HEK293 (cell line): ENCODE measurements around the gene ARHGAP32.
A peak's percentile ranks its signal among the peaks of the same experiment; 100 is the strongest.

Experiments
- CTCF ChIA-PET: fragments of 350-600 bp; formaldehyde crosslinking; extraction: SDS; loops from one replicate; lab custom pipeline; 2021; ENCODE audit warnings: antibody characterized with exemption; lab: Yijun Ruan, JAX
- POLR2A ChIA-PET: fragments of 300-600 bp; formaldehyde crosslinking; extraction: SDS; loops from one replicate; lab custom pipeline; 2020; ENCODE audit warnings: antibody characterized with exemption, inconsistent platforms; lab: Yijun Ruan, JAX
- H3K27ac ChIP-seq: fragments of 200-500 bp; sonication (Bioruptor generic); 2 replicates; pipeline ENCODE4 v1.5.1; 2014; ENCODE audit warnings: low read depth, low read length, control low read depth, inconsistent platforms; ENCODE audit errors: extremely low read depth
- H3K36me3 ChIP-seq, 2 experiments: fragments of 200-500 bp in 1 of 2; sonication (Bioruptor generic) in 1 of 2; 1 replicate in 1 of 2; 2 replicates in 1 of 2; pipeline ENCODE4 v1.5.1; 2014 to 2017; ENCODE audit warnings: inconsistent platforms in 2 of 2, low read length in 2 of 2; ENCODE audit not compliant: control insufficient read depth in 2 of 2, insufficient read depth in 1 of 2
- H3K4me1 ChIP-seq: fragments of 200-500 bp; sonication (Bioruptor generic); 2 replicates; pipeline ENCODE4 v1.5.1; 2014; ENCODE audit warnings: mild to moderate bottlenecking, low read length, inconsistent platforms; ENCODE audit not compliant: control insufficient read depth, insufficient read depth
- H3K4me3 ChIP-seq: 2 replicates; pipeline ENCODE4 v1.5.1; 2011; ENCODE audit warnings: low read depth, mild to moderate bottlenecking, control low read depth, low read length, moderate library complexity
- H3K9me3 ChIP-seq: fragments of 200-500 bp; sonication (Bioruptor generic); 2 replicates; pipeline ENCODE4 v1.5.1; 2014; ENCODE audit warnings: low read depth, low read length, inconsistent platforms; ENCODE audit not compliant: control insufficient read depth, insufficient read depth
- EGR2 ChIP-seq: fragments of 450-650 bp; formaldehyde crosslinking; IDR thresholded peaks from 2 replicates; pipeline ENCODE4 v1.5.1; 2016; ENCODE audit warnings: low read depth, missing biosample characterization, missing genetic modification characterization
- GLI2 ChIP-seq: fragments of 450-650 bp; formaldehyde crosslinking; IDR thresholded peaks from 2 replicates; pipeline ENCODE4; 2017; ENCODE audit warnings: missing biosample characterization, missing genetic modification characterization, low read depth, borderline replicate concordance
- HOXA7 ChIP-seq: sonication (generic); formaldehyde crosslinking; IDR thresholded peaks from 2 replicates; pipeline ENCODE4 v1.8.1; 2022; ENCODE audit warnings: missing genetic modification reagents, borderline replicate concordance
- IKZF3 ChIP-seq: fragments of 450-650 bp; IDR thresholded peaks from 2 replicates; pipeline ENCODE4 v1.5.0; 2018; ENCODE audit warnings: missing biosample characterization, mild to moderate bottlenecking, missing genetic modification characterization, moderate library complexity
- MZF1 ChIP-seq: fragments of 450-650 bp; formaldehyde crosslinking; IDR thresholded peaks from 2 replicates; pipeline ENCODE4 v1.5.1; 2017; ENCODE audit warnings: missing biosample characterization, missing genetic modification characterization, borderline replicate concordance
- SETDB1 ChIP-seq: IDR thresholded peaks from one replicate; pipeline ENCODE4 v1.6.1; 2017; ENCODE audit warnings: mild to moderate bottlenecking, low read length, moderate library complexity, mixed read lengths; ENCODE audit not compliant: insufficient read length
- YY1 ChIP-seq: fragments of 450-650 bp; formaldehyde crosslinking; IDR thresholded peaks from 2 replicates; pipeline ENCODE4 v1.5.1; 2018; ENCODE audit warnings: missing biosample characterization, missing genetic modification characterization
- ZNF16 ChIP-seq: fragments of 450-650 bp; formaldehyde crosslinking; IDR thresholded peaks from 2 replicates; pipeline ENCODE4 v1.5.1; 2016; ENCODE audit warnings: low read depth, missing biosample characterization, missing genetic modification characterization
- ZNF169 ChIP-seq: fragments of 450-650 bp; formaldehyde crosslinking; IDR thresholded peaks from 2 replicates; pipeline ENCODE4 v1.5.1; 2016; ENCODE audit warnings: missing biosample characterization, missing genetic modification characterization
- ZNF184 ChIP-seq: fragments of 450-650 bp; IDR thresholded peaks from 2 replicates; pipeline ENCODE4 v1.5.1; 2018; ENCODE audit warnings: missing biosample characterization, mild to moderate bottlenecking, missing genetic modification characterization
- ZNF19 ChIP-seq: fragments of 450-650 bp; formaldehyde crosslinking; IDR thresholded peaks from 2 replicates; pipeline ENCODE4; 2016; ENCODE audit warnings: missing biosample characterization, missing genetic modification characterization, low read depth
- ZNF214 ChIP-seq: fragments of 450-650 bp; formaldehyde crosslinking; IDR thresholded peaks from 2 replicates; pipeline ENCODE4 v1.5.1; 2017; ENCODE audit warnings: missing biosample characterization, mild to moderate bottlenecking, missing genetic modification characterization, borderline replicate concordance
- ZNF239 ChIP-seq: fragments of 450-650 bp; formaldehyde crosslinking; IDR thresholded peaks from 2 replicates; pipeline ENCODE4 v1.5.1; 2016; ENCODE audit warnings: missing biosample characterization, missing genetic modification characterization
- ZNF302 ChIP-seq: fragments of 450-650 bp; formaldehyde crosslinking; IDR thresholded peaks from 2 replicates; pipeline ENCODE4 v1.5.1; 2016; ENCODE audit warnings: missing biosample characterization, missing genetic modification characterization, low read depth
- ZNF311 ChIP-seq: fragments of 450-650 bp; formaldehyde crosslinking; IDR thresholded peaks from 2 replicates; pipeline ENCODE4 v1.5.1; 2017; ENCODE audit warnings: missing biosample characterization, missing genetic modification characterization, borderline replicate concordance
- ZNF324 ChIP-seq: fragments of 450-650 bp; formaldehyde crosslinking; IDR thresholded peaks from 2 replicates; pipeline ENCODE4 v1.5.1; 2016; ENCODE audit warnings: missing biosample characterization, missing genetic modification characterization
- ZNF350 ChIP-seq: fragments of 450-650 bp; formaldehyde crosslinking; IDR thresholded peaks from 2 replicates; pipeline ENCODE4 v1.5.0; 2017; ENCODE audit warnings: missing biosample characterization, mild to moderate bottlenecking, missing genetic modification characterization
- ZNF394 ChIP-seq: fragments of 450-650 bp; formaldehyde crosslinking; IDR thresholded peaks from 2 replicates; pipeline ENCODE4 v1.5.1; 2016; ENCODE audit warnings: missing biosample characterization, missing genetic modification characterization, mild to moderate bottlenecking, moderate library complexity, borderline replicate concordance
- ZNF473 ChIP-seq: fragments of 450-650 bp; formaldehyde crosslinking; IDR thresholded peaks from 2 replicates; pipeline ENCODE4 v1.5.1; 2017; ENCODE audit warnings: missing biosample characterization, missing genetic modification characterization
- ZNF510 ChIP-seq: fragments of 450-650 bp; formaldehyde crosslinking; IDR thresholded peaks from 2 replicates; pipeline ENCODE4 v1.5.1; 2018; ENCODE audit warnings: mild to moderate bottlenecking, missing genetic modification characterization, missing biosample characterization; ENCODE audit not compliant: insufficient replicate concordance
- ZNF548 ChIP-seq: fragments of 450-650 bp; formaldehyde crosslinking; IDR thresholded peaks from 2 replicates; pipeline ENCODE4 v1.5.1; 2016; ENCODE audit warnings: missing biosample characterization, missing genetic modification characterization
- ZNF558 ChIP-seq: fragments of 450-650 bp; formaldehyde crosslinking; IDR thresholded peaks from 2 replicates; pipeline ENCODE4 v1.5.1; 2016; ENCODE audit warnings: missing biosample characterization, missing genetic modification characterization
- ZNF624 ChIP-seq: fragments of 450-650 bp; formaldehyde crosslinking; IDR thresholded peaks from 2 replicates; pipeline ENCODE4 v1.5.1; 2017; ENCODE audit warnings: missing biosample characterization, missing genetic modification characterization
- ZNF645 ChIP-seq: fragments of 450-650 bp; formaldehyde crosslinking; IDR thresholded peaks from 2 replicates; pipeline ENCODE4; 2016; ENCODE audit warnings: missing biosample characterization, missing genetic modification characterization
- ZNF654 ChIP-seq: fragments of 450-650 bp; formaldehyde crosslinking; IDR thresholded peaks from 2 replicates; pipeline ENCODE4 v1.5.1; 2016; ENCODE audit warnings: low read depth, missing biosample characterization, missing genetic modification characterization
- ZNF658 ChIP-seq: fragments of 450-650 bp; formaldehyde crosslinking; IDR thresholded peaks from 2 replicates; pipeline ENCODE4; 2016; ENCODE audit warnings: missing biosample characterization, missing genetic modification characterization
- ZNF830 ChIP-seq: fragments of 450-650 bp; IDR thresholded peaks from 2 replicates; pipeline ENCODE4 v1.5.0; 2018; ENCODE audit warnings: missing biosample characterization, missing genetic modification characterization, low read depth, mild to moderate bottlenecking, moderate library complexity
- TF ChIP-seq, protein P1 (sequence below): fragments of 450-650 bp; formaldehyde crosslinking; IDR thresholded peaks from 2 replicates; pipeline ENCODE4 v1.5.1; 2016; ENCODE audit warnings: missing biosample characterization, missing genetic modification characterization, borderline replicate concordance

ARHGAP32 gene

DNA sequence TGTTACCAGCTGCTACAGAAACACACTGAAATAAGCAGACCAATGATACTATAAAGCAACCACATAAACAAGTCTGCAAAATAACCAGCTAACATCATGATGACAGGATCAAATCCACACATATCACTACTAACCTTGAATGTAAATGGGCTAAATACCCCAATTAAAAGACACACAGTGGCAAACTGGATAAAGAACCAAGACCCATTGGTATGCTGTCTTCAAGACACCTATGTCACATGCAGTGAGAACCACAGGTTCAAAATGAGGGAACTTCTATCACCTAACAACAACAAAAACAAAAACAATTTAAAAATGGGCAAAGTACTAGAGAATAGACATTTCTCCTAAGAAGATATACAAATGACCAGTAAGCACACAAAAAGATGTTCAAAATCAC lies 89.9 kb downstream of the ARHGAP32 start (continued):
- no peak for TF ChIP-seq ZNF645 (tag by site-specific recombination)
- TF ChIP-seq ZNF350 (tag by site-specific recombination) = no peak
- no peak for TF ChIP-seq IKZF3 (tag by site-specific recombination)
- no peak for TF ChIP-seq GLI2
- TF ChIP-seq ZNF394 (tag by site-specific recombination) = no peak
- TF ChIP-seq ZNF311 = no peak
- no peak for TF ChIP-seq ZNF654 (tag by site-specific recombination)
- peak; percentile 74; the same call in 1 of the 2 replicates for TF ChIP-seq ZNF558 (tag by site-specific recombination)
- peak; percentile 75 for TF ChIP-seq SETDB1

GRCh38 chr11:129093283-129093682 lies 98.8 kb downstream of the ARHGAP32 start:
- Histone ChIP-seq H3K9me3 (no peaks in the 10 kb centered on the region), H3K4me1 (no peaks in the 10 kb centered on the region), H3K27ac (no peak overlapping the region), H3K4me3 (no peak overlapping the region), H3K36me3 (no peaks in the 10 kb centered on the region)
- ChIA-PET POLR2A (no interaction called here), CTCF (interaction anchor here (0.7 kb wide), 1 partner anchor 199 kb away, joined by 3 read pairs; no protein-coding TSS in a partner anchor)
- TF ChIP-seq ZNF624 (tag by site-specific recombination) (no peak), ZNF473 (no peak), MZF1 (tag by site-specific recombination) (no peak), ZNF302 (tag by site-specific recombination) (no peak), HOXA7 (CRISPR knock-in tag) (no peak), ZNF658 (tag by site-specific recombination) (no peak), ZNF548 (tag by site-specific recombination) (no peak), ZNF169 (tag by site-specific recombination) (no peak), ZNF830 (tag by site-specific recombination) (no peak), YY1 (tag by site-specific recombination) (no peak), ZNF324 (tag by site-specific recombination) (no peak), ZNF558 (tag by site-specific recombination) (no peak), EGR2 (tag by site-specific recombination) (no peak), ZNF16 (tag by site-specific recombination) (no peak), ZNF19 (tag by site-specific recombination) (no peak), ZNF184 (no peak), ZNF239 (tag by site-specific recombination) (no peak), ZNF214 (no peak), ZNF510 (tag by site-specific recombination) (no peak)
- TF ChIP-seq, protein P1, sequence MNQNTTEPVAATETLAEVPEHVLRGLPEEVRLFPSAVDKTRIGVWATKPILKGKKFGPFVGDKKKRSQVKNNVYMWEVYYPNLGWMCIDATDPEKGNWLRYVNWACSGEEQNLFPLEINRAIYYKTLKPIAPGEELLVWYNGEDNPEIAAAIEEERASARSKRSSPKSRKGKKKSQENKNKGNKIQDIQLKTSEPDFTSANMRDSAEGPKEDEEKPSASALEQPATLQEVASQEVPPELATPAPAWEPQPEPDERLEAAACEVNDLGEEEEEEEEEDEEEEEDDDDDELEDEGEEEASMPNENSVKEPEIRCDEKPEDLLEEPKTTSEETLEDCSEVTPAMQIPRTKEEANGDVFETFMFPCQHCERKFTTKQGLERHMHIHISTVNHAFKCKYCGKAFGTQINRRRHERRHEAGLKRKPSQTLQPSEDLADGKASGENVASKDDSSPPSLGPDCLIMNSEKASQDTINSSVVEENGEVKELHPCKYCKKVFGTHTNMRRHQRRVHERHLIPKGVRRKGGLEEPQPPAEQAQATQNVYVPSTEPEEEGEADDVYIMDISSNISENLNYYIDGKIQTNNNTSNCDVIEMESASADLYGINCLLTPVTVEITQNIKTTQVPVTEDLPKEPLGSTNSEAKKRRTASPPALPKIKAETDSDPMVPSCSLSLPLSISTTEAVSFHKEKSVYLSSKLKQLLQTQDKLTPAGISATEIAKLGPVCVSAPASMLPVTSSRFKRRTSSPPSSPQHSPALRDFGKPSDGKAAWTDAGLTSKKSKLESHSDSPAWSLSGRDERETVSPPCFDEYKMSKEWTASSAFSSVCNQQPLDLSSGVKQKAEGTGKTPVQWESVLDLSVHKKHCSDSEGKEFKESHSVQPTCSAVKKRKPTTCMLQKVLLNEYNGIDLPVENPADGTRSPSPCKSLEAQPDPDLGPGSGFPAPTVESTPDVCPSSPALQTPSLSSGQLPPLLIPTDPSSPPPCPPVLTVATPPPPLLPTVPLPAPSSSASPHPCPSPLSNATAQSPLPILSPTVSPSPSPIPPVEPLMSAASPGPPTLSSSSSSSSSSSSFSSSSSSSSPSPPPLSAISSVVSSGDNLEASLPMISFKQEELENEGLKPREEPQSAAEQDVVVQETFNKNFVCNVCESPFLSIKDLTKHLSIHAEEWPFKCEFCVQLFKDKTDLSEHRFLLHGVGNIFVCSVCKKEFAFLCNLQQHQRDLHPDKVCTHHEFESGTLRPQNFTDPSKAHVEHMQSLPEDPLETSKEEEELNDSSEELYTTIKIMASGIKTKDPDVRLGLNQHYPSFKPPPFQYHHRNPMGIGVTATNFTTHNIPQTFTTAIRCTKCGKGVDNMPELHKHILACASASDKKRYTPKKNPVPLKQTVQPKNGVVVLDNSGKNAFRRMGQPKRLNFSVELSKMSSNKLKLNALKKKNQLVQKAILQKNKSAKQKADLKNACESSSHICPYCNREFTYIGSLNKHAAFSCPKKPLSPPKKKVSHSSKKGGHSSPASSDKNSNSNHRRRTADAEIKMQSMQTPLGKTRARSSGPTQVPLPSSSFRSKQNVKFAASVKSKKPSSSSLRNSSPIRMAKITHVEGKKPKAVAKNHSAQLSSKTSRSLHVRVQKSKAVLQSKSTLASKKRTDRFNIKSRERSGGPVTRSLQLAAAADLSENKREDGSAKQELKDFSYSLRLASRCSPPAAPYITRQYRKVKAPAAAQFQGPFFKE (tag by site-specific recombination) = no peak
